HG03432 (cell line): ENCODE data around the gene HARS1.
A peak's percentile ranks its signal among the peaks of the same experiment; 100 is the strongest.
"Not testable (repeated sequence)": the region's sequence is repeated elsewhere in the genome, so short reads cannot be mapped to it uniquely, and the experiment has no call there.

Experiments
- ATAC-seq: cut with Tn5 transposase; IDR thresholded peaks from one replicate; pipeline ENCODE4 v1.9.1; 2021; ENCODE audit warnings: mild to moderate bottlenecking, moderate library complexity; ENCODE audit not compliant: unreplicated experiment

The HARS1 gene

GRCh38 chr5:140677947-140678346 is 13.2 kb downstream of the HARS1 start:
- peak; percentile 75 for ATAC-seq

DNA sequence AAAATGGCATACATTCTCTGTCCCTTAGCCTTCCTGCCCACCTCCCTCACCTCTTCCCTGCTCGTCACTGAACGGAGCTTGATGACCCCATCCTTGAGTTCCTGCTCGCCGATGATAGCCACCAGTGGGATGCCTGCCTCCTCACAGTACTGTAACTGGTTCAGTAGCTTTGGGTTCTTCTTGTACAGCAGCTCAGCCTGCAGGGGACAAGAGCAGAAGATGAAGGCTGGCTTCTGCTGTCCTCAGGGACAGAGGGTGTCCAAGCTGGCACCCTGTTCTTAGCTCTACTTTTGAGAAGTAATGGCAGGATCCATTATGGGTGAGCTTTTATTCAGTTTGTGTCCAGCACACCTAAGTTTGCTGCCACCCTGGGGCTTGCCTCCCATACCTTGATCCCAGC is 16.5 kb downstream of the HARS1 start:
- ATAC-seq, result no peak

GRCh38 chr5:140674211-140674610 is 17.0 kb downstream of the HARS1 start:
- ATAC-seq, result no peak

DNA sequence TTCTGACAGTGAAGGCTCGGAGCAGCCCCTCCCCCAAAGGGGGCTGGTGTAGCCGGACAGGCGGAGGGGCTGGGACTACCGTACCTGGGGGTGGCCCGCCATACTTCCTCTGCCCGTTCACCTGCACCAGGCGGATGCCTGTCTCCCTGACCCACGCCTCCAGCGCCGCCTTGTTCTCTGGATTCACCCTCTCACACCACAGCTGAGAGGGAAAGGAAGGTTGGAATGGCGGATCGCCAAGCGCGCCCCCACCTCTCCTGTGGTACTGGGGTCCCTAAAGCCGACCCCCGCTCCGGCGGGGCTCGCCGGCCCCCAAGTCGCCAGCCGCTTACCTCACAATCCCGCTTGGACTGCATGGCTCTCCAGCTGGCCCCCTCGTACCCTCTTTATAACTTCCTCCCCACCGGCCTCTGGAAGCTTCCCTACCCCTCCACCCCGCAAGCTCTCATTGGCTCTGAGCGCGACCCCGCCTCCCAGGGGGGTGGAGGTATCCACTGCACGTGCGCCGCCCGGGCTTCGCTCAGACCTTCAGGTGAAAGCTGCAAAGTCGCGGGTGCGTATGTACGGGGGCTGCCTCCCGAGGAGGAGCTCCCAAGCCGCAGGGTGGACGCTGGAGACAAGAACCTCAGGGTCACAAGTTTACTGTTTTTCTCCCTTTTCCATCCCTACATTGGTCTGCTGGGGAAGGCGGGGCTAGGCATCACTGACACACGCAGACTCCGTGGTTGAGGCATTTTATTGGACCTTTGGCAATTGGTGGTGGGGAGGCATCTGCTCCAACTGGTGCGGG is 17.8 kb downstream of the HARS1 start, which contains the start of gene DND1:
Gene DND1 (minus strand): TSS at position 390 of the 790 bp plus-strand sequence. CDS start 34 bp downstream, at position 356.
- no peak for ATAC-seq

- no peak for ATAC-seq
Observed at GRCh38 chr5:140672455-140673186, 18.5 kb downstream of the HARS1 start.

GRCh38 chr5:140671472-140672125 is 19.6 kb downstream of the HARS1 start:
- no peak for ATAC-seq

DNA sequence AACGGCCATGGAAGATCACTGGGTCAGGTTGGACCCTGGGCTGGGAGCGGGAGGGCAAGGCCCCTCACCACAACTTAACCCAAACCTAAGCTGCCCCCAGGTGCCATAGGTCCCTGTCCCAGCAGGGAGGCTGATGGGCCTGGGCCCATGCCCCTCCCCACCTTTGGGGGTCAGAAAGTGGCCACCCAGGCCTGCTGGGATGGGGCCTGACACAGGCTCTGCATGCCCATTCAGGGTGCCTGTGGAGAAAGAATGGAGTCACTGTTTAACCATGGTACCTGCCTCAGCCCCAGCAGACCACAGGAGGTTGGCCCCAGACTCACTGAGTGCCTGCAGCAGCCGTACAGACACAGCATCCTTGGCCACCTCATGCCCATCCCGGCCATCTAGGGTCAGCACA is 20.1 kb downstream of the HARS1 start:
- ATAC-seq, result not testable (repeated sequence)

DNA sequence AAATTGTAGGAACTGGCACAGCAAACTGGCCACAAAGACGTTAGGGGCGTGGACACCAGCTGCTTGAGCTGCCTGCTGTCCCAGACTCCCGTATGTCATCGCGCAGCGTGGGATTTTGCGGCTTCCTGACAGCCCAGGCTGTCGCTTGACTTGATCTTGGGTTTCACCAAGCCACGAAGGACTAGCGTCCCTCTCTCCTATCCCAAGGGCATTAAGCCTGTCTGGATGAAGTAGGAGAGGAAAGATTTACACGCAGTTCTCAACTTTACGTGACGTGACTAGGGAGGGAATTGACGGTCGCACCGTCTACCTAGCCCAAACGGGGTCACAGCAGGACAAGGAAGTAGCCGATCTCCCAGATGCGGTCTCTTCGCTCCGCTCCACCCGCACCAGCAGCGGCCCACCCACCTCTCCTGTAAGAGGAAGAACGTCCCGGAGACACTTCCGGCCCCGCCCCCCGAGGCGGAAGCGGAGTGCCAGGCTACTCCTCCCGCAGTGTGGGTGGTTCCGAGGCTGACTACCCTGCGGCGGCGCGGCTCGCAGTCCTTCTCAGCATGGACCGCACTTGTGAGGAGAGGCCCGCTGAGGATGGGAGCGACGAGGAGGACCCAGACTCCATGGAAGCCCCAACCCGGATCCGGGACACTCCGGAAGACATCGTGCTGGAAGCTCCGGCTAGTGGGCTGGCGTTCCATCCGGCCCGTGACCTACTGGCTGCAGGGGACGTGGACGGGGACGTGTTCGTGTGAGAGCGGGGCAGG is 26.6 kb downstream of the HARS1 start, which contains the start of gene WDR55:
Gene WDR55 (plus strand): TSS at position 546 of the 761 bp plus-strand sequence. CDS start 9 bp downstream, at position 555.
- peak; percentile 98 for ATAC-seq

- ATAC-seq, result no peak
Observed at GRCh38 chr5:140664030-140664358, 27.2 kb downstream of the HARS1 start.

GRCh38 chr5:140660371-140660770 is 30.8 kb downstream of the HARS1 start:
- not testable (repeated sequence) for ATAC-seq

DNA sequence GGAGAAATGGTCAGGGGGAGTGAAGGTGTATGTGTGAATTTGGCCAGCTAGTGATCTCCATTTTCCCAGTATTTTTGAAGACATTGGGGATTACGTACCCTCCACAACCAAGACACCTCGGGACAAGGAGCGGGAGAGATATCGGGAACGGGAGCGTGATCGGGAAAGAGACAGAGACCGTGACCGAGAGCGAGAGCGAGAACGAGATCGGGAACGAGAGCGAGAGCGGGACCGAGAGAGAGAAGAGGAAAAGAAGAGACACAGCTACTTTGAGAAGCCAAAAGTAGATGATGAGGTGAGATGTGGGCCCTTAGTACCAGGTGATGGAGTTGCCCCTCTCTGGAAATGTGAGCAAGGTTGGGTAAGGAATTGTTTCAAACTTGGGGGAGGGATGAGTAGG is 32.3 kb downstream of the HARS1 start:
- ATAC-seq, result no peak

DNA sequence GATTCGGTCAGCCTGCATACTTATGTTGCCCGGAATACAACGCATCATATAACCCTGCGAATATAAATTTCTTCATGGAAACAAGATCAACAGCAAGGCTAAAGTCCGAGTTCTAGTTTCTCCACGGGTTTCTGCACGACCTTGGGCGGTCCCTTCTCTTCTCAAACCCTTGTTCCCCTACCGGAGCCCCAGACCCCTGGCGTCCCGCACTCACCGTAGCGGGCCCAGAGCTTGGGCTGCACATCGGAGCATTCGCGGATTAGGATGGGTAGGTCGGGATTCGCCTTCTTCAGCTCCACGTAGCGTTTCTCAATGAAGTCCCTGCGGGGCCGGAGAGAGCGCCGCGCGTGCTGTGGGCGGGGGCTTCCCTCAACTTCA is 44.1 kb downstream of the HARS1 start:
- ATAC-seq, result no peak

DNA sequence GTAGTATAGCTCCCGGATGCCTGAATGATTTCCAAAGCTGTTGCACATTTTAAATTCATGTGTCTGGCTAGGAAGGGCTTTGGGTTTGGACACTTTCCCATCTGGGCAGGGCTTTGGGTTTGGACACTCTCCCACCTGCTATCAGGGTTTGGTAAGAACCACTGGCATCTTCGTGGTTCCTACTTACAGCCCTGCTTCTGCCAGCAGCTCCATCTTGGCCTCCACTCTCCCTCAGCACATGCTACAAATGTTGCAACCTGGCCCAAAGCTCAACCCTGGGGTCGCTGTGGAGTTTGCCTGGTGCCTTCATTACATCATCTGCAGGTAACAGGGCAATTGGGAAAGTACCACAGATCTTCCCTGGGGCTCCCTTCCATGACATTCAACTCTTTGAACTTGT is 48.5 kb downstream of the HARS1 start:
- no peak for ATAC-seq

- ATAC-seq, result no peak
Observed at GRCh38 chr5:140641716-140642115, 49.5 kb downstream of the HARS1 start.

DNA sequence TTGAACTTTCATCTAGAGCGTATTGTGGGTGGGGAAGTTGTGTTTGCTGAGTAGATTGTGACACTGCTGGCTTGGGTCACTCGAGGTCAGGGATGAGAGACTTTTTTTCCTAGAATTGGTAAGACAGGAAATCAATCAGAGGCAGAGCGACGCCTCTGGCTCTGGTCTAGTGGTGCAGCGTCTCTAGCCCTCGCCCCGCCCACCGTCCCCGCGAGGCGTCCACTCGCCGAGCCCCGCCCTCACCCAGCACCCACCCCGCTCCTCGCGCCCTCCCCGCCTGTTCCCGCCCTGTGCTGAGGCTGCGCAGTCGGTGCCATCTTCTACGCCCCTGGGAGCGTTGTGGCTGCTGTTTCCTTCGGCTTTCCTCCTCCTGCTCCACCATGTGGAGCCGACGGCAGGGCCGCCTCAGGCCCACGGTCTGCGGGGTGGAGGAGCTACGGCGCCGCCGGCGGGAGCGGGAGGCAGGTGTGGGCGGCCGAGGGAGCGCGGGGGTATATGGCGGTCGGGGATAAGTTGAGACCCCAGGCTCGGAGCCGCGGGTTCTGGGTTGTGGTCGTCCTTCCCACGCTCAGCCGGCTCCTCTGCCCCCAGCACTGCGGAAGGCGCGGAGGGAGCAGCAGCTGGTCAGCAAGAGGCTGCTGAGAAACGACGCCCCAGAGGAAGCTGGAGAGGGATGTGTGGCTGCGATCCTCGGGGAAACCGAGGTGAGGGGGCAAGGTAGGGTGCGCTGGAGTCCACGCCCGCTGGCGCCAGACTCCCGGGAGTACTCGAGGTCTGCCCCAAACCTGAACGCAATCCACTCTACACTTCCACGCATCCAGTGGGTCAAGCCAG is 51.8 kb downstream of the HARS1 start, which contains the start of gene TMCO6:
Gene TMCO6 (plus strand): TSS at position 304 of the 834 bp plus-strand sequence. CDS start 77 bp downstream, at position 381.
- peak; percentile 96 for ATAC-seq

- not testable (repeated sequence) for ATAC-seq
Observed at GRCh38 chr5:140638898-140639147, 52.3 kb downstream of the HARS1 start.

- ATAC-seq, result no peak
Observed at GRCh38 chr5:140637371-140638100, 53.6 kb downstream of the HARS1 start.

- ATAC-seq, result no peak
Observed at GRCh38 chr5:140635291-140636257, 55.6 kb downstream of the HARS1 start.
